IgD-negative memory B cell (primary cell): Measurements from ENCODE around the gene KIF6. TPM values are rescaled to one million over a fixed set of nuclear protein-coding genes. Genes with fewer than 3 reads are reported as not detected.
A peak's percentile ranks its signal among the peaks of the same experiment; 100 is the strongest.

ENCODE experiments used
- H3K27ac Mint-ChIP-seq, 3 donors: one replicate each; pipeline ENCODE4 v1.8.0; 2020 to 2022; ENCODE audit warnings: mild to moderate bottlenecking in 3 of 3, mixed read lengths in 3 of 3, moderate library complexity in 1 of 3
- H3K27me3 Mint-ChIP-seq: one replicate; pipeline ENCODE4 v1.8.0; 2021; ENCODE audit warnings: mixed read lengths
- H3K36me3 Mint-ChIP-seq: one replicate; pipeline ENCODE4 v1.8.0; 2020; ENCODE audit warnings: mild to moderate bottlenecking, mixed read lengths
- H3K4me1 Mint-ChIP-seq, 3 donors: one replicate each; pipeline ENCODE4 v1.8.0; 2020 to 2022; ENCODE audit warnings: mixed read lengths in 3 of 3, mild to moderate bottlenecking in 1 of 3
- H3K4me3 Mint-ChIP-seq, 4 donors: one replicate each; pipeline ENCODE4 v1.8.0; 2020 to 2022; ENCODE audit warnings: mild to moderate bottlenecking in 4 of 4, mixed read lengths in 4 of 4, moderate library complexity in 3 of 4
- H3K9me3 Mint-ChIP-seq, 3 donors: one replicate each; pipeline ENCODE4 v1.8.0; 2020 to 2021; ENCODE audit warnings: mixed read lengths in 3 of 3, mild to moderate bottlenecking in 1 of 3
- polyA plus RNA-seq: library from polyadenylated mRNA; unstranded; fragments of 300-500 nt; fragmentation: Illumina TruSeq; gene quantifications from one replicate; pipeline ENCODE4 v1.2.3, GENCODE V29; 2021

Gene KIF6
- polyA plus RNA-seq, 1 donor from 2014 or later, result not detected

DNA sequence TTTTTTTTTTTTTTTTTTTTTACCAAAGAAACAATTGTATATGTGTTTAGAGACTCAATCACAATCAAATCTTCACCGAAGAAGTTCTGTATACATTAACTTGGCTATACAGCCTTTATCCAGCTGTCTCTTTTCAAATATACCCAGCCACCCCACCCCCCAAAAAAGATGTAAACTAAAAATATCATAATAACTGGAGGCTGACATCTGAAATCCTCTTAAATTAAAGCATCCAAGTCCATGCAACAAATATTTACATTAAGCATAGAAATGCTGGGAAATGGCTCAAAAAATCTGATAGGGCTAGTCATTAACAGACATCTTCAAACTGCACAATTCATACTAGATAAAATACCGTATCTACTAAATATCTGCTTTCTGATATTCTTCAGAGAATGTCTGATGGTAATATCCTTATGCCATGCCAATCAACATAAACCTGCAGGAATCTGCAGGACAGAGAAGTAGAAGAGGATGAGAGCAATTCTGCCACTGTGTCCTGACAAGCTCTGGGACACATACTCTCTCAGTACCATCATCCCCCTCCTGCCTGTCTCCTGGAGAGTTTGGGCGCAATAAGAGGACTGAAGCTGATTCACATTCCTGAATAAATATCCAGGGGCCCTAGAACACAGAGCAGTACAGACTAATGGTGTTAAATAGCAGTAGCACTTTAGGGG is 152.4 kb downstream of the KIF6 start:
- H3K36me3 Mint-ChIP-seq, result no peaks in the 10 kb centered on the region
- no peak overlapping the region for H3K27ac Mint-ChIP-seq
- H3K4me1 Mint-ChIP-seq, result no peaks in the 10 kb centered on the region
- H3K9me3 Mint-ChIP-seq, result peaks cover 0 to 2% (median 0%) of the 10 kb centered on the region in 3 donors
- H3K4me3 Mint-ChIP-seq, result no peak overlapping the region
- peaks cover 14% of the 10 kb centered on the region for H3K27me3 Mint-ChIP-seq

DNA sequence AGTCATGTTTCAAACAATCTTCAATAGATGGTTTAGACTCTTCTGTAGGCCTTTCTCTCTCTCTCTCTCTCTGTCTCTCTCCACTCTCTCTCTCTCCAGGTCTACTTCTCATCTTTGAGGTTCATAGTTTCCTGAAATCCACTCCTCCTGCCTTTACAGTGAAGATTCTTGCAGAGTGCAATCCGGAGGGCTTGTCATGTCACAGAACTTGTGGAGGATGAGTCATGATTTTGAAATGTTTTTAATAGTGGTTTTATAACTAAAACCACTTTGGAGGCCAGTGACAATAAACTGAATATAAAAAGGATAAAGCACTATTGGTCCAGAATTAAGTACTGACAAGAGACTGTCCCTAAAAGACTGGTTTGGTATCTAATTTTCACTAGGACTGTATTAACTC is 156.3 kb downstream of the KIF6 start:
- Mint-ChIP-seq H3K27ac (no peak overlapping the region), H3K9me3 (no peaks in the 10 kb centered on the region), H3K4me3 (no peak overlapping the region), H3K27me3 (peaks cover 6% of the 10 kb centered on the region), H3K36me3 (no peaks in the 10 kb centered on the region), H3K4me1 (no peaks in the 10 kb centered on the region)

- Mint-ChIP-seq H3K4me1 (no peaks in the 10 kb centered on the region), H3K27ac (no peak overlapping the region), H3K36me3 (no peaks in the 10 kb centered on the region), H3K27me3 (peaks cover 3% of the 10 kb centered on the region), H3K9me3 (no peaks in the 10 kb centered on the region), H3K4me3 (no peak overlapping the region)
These were observed 158.1 kb downstream of the KIF6 start for GRCh38 chr6:39567091-39567490.

- Mint-ChIP-seq H3K9me3 (no peaks in the 10 kb centered on the region), H3K27ac (no peak overlapping the region), H3K4me3 (no peak overlapping the region), H3K36me3 (no peaks in the 10 kb centered on the region), H3K27me3 (peaks cover 3% of the 10 kb centered on the region), H3K4me1 (no peaks in the 10 kb centered on the region)
These were observed 158.8 kb downstream of the KIF6 start for GRCh38 chr6:39566456-39566855.

GRCh38 chr6:39565956-39566355 is 159.3 kb downstream of the KIF6 start:
- no peak overlapping the region for H3K4me3 Mint-ChIP-seq
- H3K27ac Mint-ChIP-seq, result no peak overlapping the region
- no peaks in the 10 kb centered on the region for H3K36me3 Mint-ChIP-seq
- peaks cover 0 to under 1% (median 0%) of the 10 kb centered on the region in 3 donors for H3K4me1 Mint-ChIP-seq
- H3K27me3 Mint-ChIP-seq, result peaks cover 3% of the 10 kb centered on the region
- no peaks in the 10 kb centered on the region for H3K9me3 Mint-ChIP-seq

GRCh38 chr6:39563566-39564311 is 161.5 kb downstream of the KIF6 start:
- Mint-ChIP-seq H3K9me3 (no peaks in the 10 kb centered on the region), H3K36me3 (no peaks in the 10 kb centered on the region), H3K27me3 (peaks cover 1% of the 10 kb centered on the region), H3K4me1 (peaks cover 0 to 1% (median 0%) of the 10 kb centered on the region in 3 donors), H3K4me3 (no peak overlapping the region), H3K27ac (no peak overlapping the region)

DNA sequence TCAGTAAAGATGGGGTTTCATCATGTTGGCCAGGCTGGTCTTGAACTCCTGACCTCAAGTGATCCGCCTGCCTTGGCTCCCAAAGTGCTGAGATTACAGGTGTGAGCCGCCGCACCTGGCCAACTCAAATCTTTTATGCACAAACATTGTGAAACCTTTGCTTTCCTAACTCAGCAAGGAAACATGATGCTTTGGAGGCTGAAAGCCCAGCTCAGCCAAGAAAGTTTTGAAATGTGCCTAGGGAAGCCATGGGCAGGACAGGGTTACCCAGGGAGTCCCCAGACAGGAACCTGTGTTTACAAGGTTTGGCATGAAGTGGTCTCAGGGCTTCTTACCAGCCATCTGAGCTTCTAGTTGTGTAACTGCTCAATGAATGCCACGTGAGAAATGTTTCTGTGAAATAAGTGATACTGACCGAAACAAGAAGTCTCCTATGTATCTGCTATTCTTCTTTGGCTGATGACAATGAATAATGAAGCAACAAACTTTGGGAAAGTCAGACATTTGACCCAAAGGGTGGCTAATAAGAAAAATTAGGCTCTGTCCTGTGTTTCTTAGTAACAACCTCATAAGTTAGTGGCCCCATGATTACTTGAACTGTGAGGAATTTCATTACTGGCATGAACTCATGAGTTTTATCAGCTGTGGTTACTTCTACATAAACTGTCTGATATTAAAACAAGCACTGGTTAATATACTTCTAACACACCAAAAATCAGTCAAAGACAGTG is 163.5 kb downstream of the KIF6 start:
- Mint-ChIP-seq H3K36me3 (no peaks in the 10 kb centered on the region), H3K27ac (no peak overlapping the region), H3K4me3 (no peak overlapping the region)

GRCh38 chr6:39560915-39561314 is 164.3 kb downstream of the KIF6 start:
- no peak overlapping the region for H3K4me3 Mint-ChIP-seq
- no peaks in the 10 kb centered on the region for H3K36me3 Mint-ChIP-seq
- no peaks in the 10 kb centered on the region for H3K27me3 Mint-ChIP-seq
- H3K27ac Mint-ChIP-seq, result no peak overlapping the region
- H3K9me3 Mint-ChIP-seq, result no peaks in the 10 kb centered on the region
- peaks cover 0 to 3% (median 0%) of the 10 kb centered on the region in 3 donors for H3K4me1 Mint-ChIP-seq

More for the DNA sequence above, 163.5 kb downstream of the KIF6 start:
- peaks cover 1% of the 10 kb centered on the region for H3K27me3 Mint-ChIP-seq
- no peaks in the 10 kb centered on the region for H3K9me3 Mint-ChIP-seq
- H3K4me1 Mint-ChIP-seq, result peaks cover 0 to 1% (median 0%) of the 10 kb centered on the region in 3 donors

DNA sequence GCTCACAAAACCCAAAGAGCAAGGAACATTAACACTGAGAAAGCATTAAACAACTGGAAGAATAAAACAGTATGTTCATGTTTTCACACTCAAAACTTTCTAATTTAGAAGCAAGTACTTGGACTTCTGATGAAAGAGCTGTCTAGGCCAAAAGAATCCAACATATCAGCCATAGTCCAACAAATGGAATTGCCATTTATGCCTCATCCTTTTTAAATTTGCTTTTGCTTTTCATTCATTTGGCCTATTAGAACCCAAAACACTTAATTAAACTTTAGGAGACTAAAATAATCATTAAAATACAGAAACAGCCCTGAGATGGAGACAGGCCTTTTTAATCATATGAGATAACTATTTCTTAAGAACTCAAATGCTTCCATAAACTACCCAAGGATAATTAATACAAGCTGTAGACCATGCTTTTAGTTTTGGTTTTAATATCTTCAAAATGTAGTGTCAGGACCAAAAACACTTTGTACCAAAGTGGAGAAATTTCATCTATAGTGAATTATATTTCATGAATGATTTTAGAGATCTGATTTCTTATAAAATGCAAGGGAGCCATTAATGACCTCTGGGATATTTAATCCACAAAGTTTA is 166.5 kb downstream of the KIF6 start:
- H3K27ac Mint-ChIP-seq, result no peak overlapping the region
- H3K9me3 Mint-ChIP-seq, result no peaks in the 10 kb centered on the region
- H3K4me1 Mint-ChIP-seq, result peaks cover 0 to 3% (median 0%) of the 10 kb centered on the region in 3 donors
- H3K4me3 Mint-ChIP-seq, result no peak overlapping the region
- H3K36me3 Mint-ChIP-seq, result no peaks in the 10 kb centered on the region
- H3K27me3 Mint-ChIP-seq, result peaks cover 4% of the 10 kb centered on the region

DNA sequence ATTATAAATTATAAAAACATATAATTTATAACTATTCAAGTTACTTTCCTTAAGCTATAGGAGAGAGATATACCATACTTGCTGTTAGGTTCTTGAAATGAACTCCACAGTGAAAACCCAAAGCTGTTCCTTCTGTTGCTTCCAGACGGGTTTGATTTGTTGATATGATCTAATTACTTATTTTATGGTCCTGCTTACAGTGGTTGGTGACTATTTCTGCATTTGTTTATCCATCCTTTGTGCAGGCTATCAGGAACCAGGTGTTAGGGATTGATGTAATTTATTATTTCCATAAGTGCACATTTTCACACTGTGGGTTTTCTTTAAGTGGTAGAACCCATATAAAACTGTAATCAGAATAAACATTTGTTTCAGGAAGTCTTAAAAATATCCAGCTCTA is 167.1 kb downstream of the KIF6 start:
- H3K9me3 Mint-ChIP-seq, result no peaks in the 10 kb centered on the region
- H3K4me1 Mint-ChIP-seq, result peaks cover 0 to 3% (median 0%) of the 10 kb centered on the region in 3 donors
- H3K36me3 Mint-ChIP-seq, result no peaks in the 10 kb centered on the region
- no peak overlapping the region for H3K4me3 Mint-ChIP-seq
- H3K27me3 Mint-ChIP-seq, result peaks cover 4% of the 10 kb centered on the region
- H3K27ac Mint-ChIP-seq, result no peak overlapping the region

DNA sequence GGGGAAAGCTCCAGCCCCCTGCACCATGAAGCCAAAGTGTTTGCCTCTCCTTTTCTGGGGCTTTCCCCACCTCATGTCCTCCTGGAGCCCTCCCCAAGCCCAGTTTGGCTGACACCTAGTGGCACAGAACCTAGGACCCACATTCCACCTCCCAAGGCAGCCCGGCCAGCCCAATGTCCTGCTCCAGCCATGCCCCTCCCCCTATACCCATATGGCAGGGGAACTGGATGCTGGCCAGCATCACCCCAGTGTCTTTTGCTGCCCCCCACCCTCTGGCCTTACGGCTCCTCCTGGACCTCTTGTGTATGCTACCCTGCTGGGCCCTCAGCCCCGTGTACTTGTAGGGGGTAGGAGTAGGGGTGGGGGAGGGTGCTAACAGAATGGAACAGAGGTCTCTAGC is 170.1 kb downstream of the KIF6 start:
- H3K27ac Mint-ChIP-seq, result no peak overlapping the region
- no peak overlapping the region for H3K4me3 Mint-ChIP-seq
- H3K27me3 Mint-ChIP-seq, result peaks cover 5% of the 10 kb centered on the region
- H3K4me1 Mint-ChIP-seq, result peaks cover 0 to 2% (median 0%) of the 10 kb centered on the region in 3 donors
- no peaks in the 10 kb centered on the region for H3K9me3 Mint-ChIP-seq
- no peaks in the 10 kb centered on the region for H3K36me3 Mint-ChIP-seq

DNA sequence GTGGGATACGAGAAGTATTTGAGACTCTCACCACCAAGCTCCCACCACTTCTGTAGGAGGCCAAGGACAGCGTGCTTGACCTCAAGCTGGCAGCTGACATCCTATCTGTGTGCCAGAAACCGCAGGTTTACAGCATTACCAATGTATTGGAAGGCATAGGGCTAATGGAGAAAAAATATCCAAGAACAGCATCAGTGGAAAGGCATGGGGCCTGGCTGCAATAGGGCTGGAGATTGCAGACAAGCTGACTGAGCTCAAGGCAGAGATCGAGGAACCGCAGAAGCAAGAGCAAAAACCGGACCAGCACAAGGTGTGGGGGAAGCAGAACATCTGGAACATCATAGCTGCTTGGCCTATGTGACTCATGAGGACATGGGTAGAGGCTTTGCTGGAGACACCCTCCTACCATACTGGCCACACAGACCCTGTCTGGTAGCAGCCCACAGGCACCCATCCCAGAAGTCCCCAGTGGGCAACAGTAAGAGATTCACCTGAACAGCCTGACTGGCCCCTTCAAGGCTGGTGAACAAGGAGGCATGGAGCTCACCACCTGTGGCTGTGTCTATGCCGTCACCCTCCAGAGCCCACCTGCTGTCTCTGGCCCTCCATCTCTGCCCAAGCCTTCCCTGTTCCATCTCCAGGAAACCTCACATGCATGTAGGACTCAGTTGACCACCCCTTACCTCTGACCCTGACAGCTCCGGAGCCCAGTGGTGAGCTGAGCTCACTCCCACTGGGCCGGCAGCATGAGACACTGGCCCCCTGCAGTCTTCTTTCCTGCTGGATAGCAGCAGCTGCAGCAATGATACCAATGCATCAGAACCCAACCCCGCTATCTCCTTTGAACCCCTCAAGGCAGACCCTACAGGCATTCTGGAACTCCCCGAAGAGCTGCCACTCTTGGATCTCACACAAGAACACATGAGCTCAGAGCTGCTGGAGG is 171.1 kb downstream of the KIF6 start:
- Mint-ChIP-seq H3K27ac (peak overlapping the region in 1 of 3 donors; percentile 55), H3K4me1 (peaks cover 0 to 2% (median 0%) of the 10 kb centered on the region in 3 donors), H3K36me3 (no peaks in the 10 kb centered on the region), H3K4me3 (no peak overlapping the region), H3K27me3 (peaks cover 5% of the 10 kb centered on the region), H3K9me3 (peaks cover 0 to 2% (median 0%) of the 10 kb centered on the region in 3 donors)

DNA sequence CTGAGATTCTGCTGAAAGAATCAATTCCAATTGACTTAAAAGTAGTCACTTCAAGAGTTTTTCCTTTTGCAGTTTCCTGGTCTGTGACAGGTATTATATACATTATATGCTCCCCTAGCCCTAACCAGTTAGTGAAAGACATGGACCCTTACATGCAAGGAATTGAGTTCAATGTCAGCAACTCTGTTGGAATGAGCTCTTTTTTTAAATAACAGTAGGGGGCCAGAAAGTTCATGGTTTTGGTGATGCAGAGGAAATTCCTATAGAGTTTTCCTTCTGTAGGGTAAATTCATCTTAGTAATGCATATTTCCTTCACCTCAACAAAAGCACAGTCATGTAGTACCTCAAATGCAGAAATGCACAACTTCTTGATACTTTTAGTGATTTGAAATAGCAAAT is 172.2 kb downstream of the KIF6 start:
- no peak overlapping the region for H3K27ac Mint-ChIP-seq
- H3K4me3 Mint-ChIP-seq, result no peak overlapping the region
- peaks cover 0 to 2% (median 0%) of the 10 kb centered on the region in 3 donors for H3K9me3 Mint-ChIP-seq
- peaks cover 0 to 2% (median 0%) of the 10 kb centered on the region in 3 donors for H3K4me1 Mint-ChIP-seq
- H3K36me3 Mint-ChIP-seq, result no peaks in the 10 kb centered on the region
- peaks cover 5% of the 10 kb centered on the region for H3K27me3 Mint-ChIP-seq

DNA sequence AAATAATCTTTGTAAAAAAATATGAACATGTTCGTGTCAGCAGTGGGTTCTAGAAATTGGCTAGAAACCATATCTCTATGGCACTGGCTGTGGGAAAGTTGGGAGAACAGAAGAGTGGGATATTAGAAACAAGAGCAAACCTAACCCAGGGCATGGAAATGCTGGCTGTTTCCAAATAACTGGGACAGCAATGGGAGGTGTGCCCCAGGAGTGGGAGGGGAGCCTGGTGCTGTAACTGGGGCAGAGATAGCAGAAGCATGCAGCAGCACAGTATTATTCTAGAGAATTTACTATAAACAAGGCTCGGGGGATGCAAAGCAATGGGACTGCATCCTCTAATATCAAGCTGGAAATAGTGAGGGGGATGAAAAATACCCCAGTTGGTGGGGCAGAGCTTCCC is 175.0 kb downstream of the KIF6 start:
- Mint-ChIP-seq H3K27me3 (peaks cover 6% of the 10 kb centered on the region), H3K36me3 (no peaks in the 10 kb centered on the region)

More for the DNA sequence above, 175.0 kb downstream of the KIF6 start:
- H3K4me3 Mint-ChIP-seq, result no peak overlapping the region
- H3K9me3 Mint-ChIP-seq, result peaks cover 0 to 2% (median 0%) of the 10 kb centered on the region in 3 donors
- no peaks in the 10 kb centered on the region for H3K4me1 Mint-ChIP-seq
- no peak overlapping the region for H3K27ac Mint-ChIP-seq
